ENCODE data around the gene AFG3L2.

GRCh38 chr18:12408247-12408869 lies 31.3 kb upstream of the AFG3L2 start:
- TF ChIP-seq CTCF (IDR thresholded peaks at IDR 0.05) (no peak), POLR2A (IDR thresholded peaks at IDR 0.05) (no peak)

Data from prostate gland (tissue), 2 donors.